A549 (cell line): Measurements from ENCODE around the gene ADAMTS4. TPM values are rescaled to one million over a fixed set of nuclear protein-coding genes. Genes with fewer than 3 reads are reported as not detected.

Experiments
- ATAC-seq, 2 experiments: fragments of 200-7000 bp in 1 of 2; fragments of >200 bp in 1 of 2; cut with Nextera tagmentation in 1 of 2; cut with Tn5 transposase in 1 of 2; 3 replicates each; pipeline versions ENCODE4 v1.8.0 to v1.9.1; 2018 to 2020; ENCODE audit warnings: mild to moderate bottlenecking in 1 of 2, moderate library complexity in 1 of 2
- CTCF ChIA-PET: fragments of 300-600 bp; sonication (Branson Sonifier 250); formaldehyde crosslinking; extraction: SDS; loops from one replicate; lab custom pipeline; 2021; ENCODE audit warnings: antibody characterized with exemption, inconsistent platforms; lab: Yijun Ruan, JAX
- POLR2A ChIA-PET: fragments of 350-600 bp; formaldehyde crosslinking; extraction: SDS; loops from one replicate; lab custom pipeline; 2021; ENCODE audit warnings: antibody characterized with exemption, inconsistent platforms; lab: Yijun Ruan, JAX
- DNase-seq, 2 experiments: peaks; one replicate each; pipeline versions ENCODE4 v3.0.0 to v3.0.0-alpha.2; 2011 to 2016; ENCODE audit warnings: low read depth in 1 of 2, low spot score in 1 of 2
- FAIRE-seq: peaks from 2 replicates; lab custom pipeline; 2011; peaks lifted over from hg19 to GRCh38; lab: Jason Lieb, UNC
- H3K27ac ChIP-seq, 2 experiments: fragments of >200 bp; sonication (Bioruptor Twin); formaldehyde crosslinking; 3 replicates each; pipeline ENCODE4 v1.5.1; 2016 to 2017
- H3K4me1 ChIP-seq: fragments of >200 bp; sonication (Bioruptor Twin); formaldehyde crosslinking; 3 replicates; pipeline ENCODE4 v1.6.1; 2016
- H3K4me2 ChIP-seq: fragments of >200 bp; sonication (Bioruptor Twin); formaldehyde crosslinking; 3 replicates; pipeline ENCODE4 v1.6.1; 2016
- H3K4me3 ChIP-seq: fragments of >200 bp; sonication (Bioruptor Twin); formaldehyde crosslinking; 3 replicates; pipeline ENCODE4 v1.5.1; 2016
- H3K9me3 ChIP-seq: fragments of >200 bp; sonication (Bioruptor Twin); formaldehyde crosslinking; 3 replicates; pipeline ENCODE4 v1.6.1; 2016
- ATOH8 ChIP-seq: fragments of 250-450 bp; sonication (Bioruptor Pico); IDR thresholded peaks from 2 replicates; pipeline ENCODE4 v1.5.0; 2020; ENCODE audit warnings: low read depth, mild to moderate bottlenecking, moderate library complexity
- CBX2 ChIP-seq: fragments of 200-600 bp; sonication (generic); IDR thresholded peaks from 2 replicates; pipeline ENCODE4 v1.6.1; 2016; ENCODE audit warnings: low read depth, mild to moderate bottlenecking, borderline replicate concordance
- CHD4 ChIP-seq: fragments of 200-600 bp; sonication (generic); IDR thresholded peaks from 2 replicates; pipeline ENCODE4 v1.6.1; 2016; ENCODE audit warnings: antibody characterized with exemption, mild to moderate bottlenecking, borderline replicate concordance
- EP300 ChIP-seq, 2 experiments: fragments of >200 bp; sonication (Bioruptor Twin); formaldehyde crosslinking; IDR thresholded peaks; 2 replicates in 1 of 2; 3 replicates in 1 of 2; pipeline ENCODE4 v1.6.1; 2016 to 2017
- ESRRA ChIP-seq: fragments of 150-350 bp; IDR thresholded peaks from 2 replicates; pipeline ENCODE4 v1.6.1; 2014; ENCODE audit warnings: mild to moderate bottlenecking, low read length, borderline replicate concordance
- FOXS1 ChIP-seq: fragments of 250-450 bp; sonication (Bioruptor Pico); IDR thresholded peaks from 2 replicates; pipeline ENCODE4 v1.5.0; 2020; ENCODE audit warnings: mild to moderate bottlenecking, moderate library complexity
- HES2 ChIP-seq: fragments of >200 bp; sonication (Bioruptor Twin); formaldehyde crosslinking; IDR thresholded peaks from 2 replicates; pipeline ENCODE4 v1.6.1; 2016
- HOXB13 ChIP-seq: fragments of 250-450 bp; sonication (Bioruptor Pico); IDR thresholded peaks from 2 replicates; pipeline ENCODE4 v1.5.0; 2020; ENCODE audit warnings: low read depth, mild to moderate bottlenecking, moderate library complexity
- MAFK ChIP-seq: fragments of 450-650 bp; IDR thresholded peaks from 2 replicates; pipeline ENCODE4 v1.6.1; 2014; ENCODE audit not compliant: partially characterized antibody
- NPAS2 ChIP-seq: fragments of 250-450 bp; sonication (Bioruptor Pico); IDR thresholded peaks from 2 replicates; pipeline ENCODE4 v1.8.0; 2022; ENCODE audit warnings: mild to moderate bottlenecking, moderate library complexity, borderline replicate concordance
- NR3C1 ChIP-seq: fragments of >200 bp; sonication (Bioruptor Twin); formaldehyde crosslinking; IDR thresholded peaks from 3 replicates; pipeline ENCODE4 v1.6.1; 2017
- POLR2A ChIP-seq: IDR thresholded peaks from 2 replicates; pipeline ENCODE4 v1.6.1; 2012; ENCODE audit warnings: mild to moderate bottlenecking, low read length
- RCOR1 ChIP-seq: fragments of 150-350 bp; IDR thresholded peaks from 2 replicates; pipeline ENCODE4 v1.6.1; 2014; ENCODE audit warnings: antibody characterized with exemption, low read length, low read depth
- REST ChIP-seq: fragments of 200-600 bp; sonication (generic); IDR thresholded peaks from 2 replicates; pipeline ENCODE4 v1.6.1; 2016; ENCODE audit warnings: antibody characterized with exemption, mild to moderate bottlenecking, moderate library complexity
- RNF2 ChIP-seq: fragments of 200-600 bp; sonication (generic); IDR thresholded peaks from 2 replicates; pipeline ENCODE4 v1.6.1; 2016; ENCODE audit warnings: low read depth, mild to moderate bottlenecking, antibody characterized with exemption, moderate library complexity, borderline replicate concordance
- USF2 ChIP-seq: fragments of 450-650 bp; IDR thresholded peaks from 2 replicates; pipeline ENCODE4 v1.6.1; 2014; ENCODE audit warnings: antibody characterized with exemption
- ZC3H11A ChIP-seq: fragments of 450-650 bp; IDR thresholded peaks from 2 replicates; pipeline ENCODE4 v1.6.1; 2014; ENCODE audit warnings: antibody characterized with exemption, mild to moderate bottlenecking
- WGBS: methylation state at CpG from one replicate; pipeline ENCODE4 v1.1.6; 2017; ENCODE audit errors: missing lambda C conversion rate; 5-methylcytosine and 5-hydroxymethylcytosine counted together
- polyA plus RNA-seq, 4 experiments: library from polyadenylated mRNA; depleted of rRNA in 3 of 4; stranded (reverse); fragments of >200 nt; fragmentation: RNase III in 1 of 4; extraction: RNeasy Plus Mini Kit Qiagen cat#74134 plus additional on column Dnase treatment in 1 of 4; gene quantifications; 2 replicates in 3 of 4; 3 replicates in 1 of 4; pipeline ENCODE4 v1.2.3, GENCODE V29; 2011 to 2017

The ADAMTS4 gene
- polyA plus RNA-seq, 2 of the 4 experiments (the other 2 are of a cell fraction), result not detected

DNA sequence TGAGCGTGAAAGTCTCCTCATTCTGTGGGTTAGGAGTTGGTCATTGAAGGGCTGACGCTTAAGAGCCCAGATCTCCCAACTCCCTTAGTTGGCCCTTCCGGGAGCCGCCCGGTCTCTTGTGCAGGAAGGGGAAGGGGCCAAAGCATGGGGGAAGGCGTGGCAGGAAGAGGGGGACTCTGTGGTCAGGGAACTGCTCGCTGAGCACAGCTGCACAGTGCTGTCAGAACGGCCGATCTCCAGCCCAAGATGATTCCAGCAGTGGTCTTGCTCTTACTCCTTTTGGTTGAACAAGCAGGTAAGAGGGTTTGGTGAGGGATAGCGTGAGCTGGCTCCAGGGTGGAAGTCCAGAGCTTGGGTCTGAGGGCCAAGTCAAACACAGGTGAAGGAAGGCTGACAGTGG, 16.2 kb upstream of the ADAMTS4 start, which contains the start of gene FCER1G:
TSS of gene FCER1G (plus strand) at position 220 of the 400 bp plus-strand sequence. CDS start at position 247, 27 bp downstream.
- Histone ChIP-seq H3K4me1 (no peaks in the 10 kb centered on the region), H3K4me3 (no peak within 1 kb of the TSS), H3K9me3 (no peaks in the 10 kb centered on the region), H3K27ac (no peak within 1 kb of the TSS), H3K4me2 (no peak within 1 kb of the TSS)
- TF ChIP-seq CBX2, result no peak
- no peak for TF ChIP-seq CHD4
- no peak for TF ChIP-seq POLR2A
- TF ChIP-seq RNF2, result no peak
- no peak for ATAC-seq
- no peak for DNase-seq
- POLR2A ChIA-PET, result interaction anchor here (0.6 kb wide), 1 partner anchor 11 kb away, joined by 4 read pairs; the partner anchor contains the start of gene TOMM40L
- WGBS, result 94% methylated on average over 10 of the region's 10 CpGs
- no peak for FAIRE-seq
- CTCF ChIA-PET, result interaction anchor here (1.0 to 20.1 kb wide), 6 partner anchors 8 to 169 kb away, joined by 3 to 319 read pairs (median 34); partner anchors contain the start of genes CFAP126, NDUFS2 and TOMM40L

DNA sequence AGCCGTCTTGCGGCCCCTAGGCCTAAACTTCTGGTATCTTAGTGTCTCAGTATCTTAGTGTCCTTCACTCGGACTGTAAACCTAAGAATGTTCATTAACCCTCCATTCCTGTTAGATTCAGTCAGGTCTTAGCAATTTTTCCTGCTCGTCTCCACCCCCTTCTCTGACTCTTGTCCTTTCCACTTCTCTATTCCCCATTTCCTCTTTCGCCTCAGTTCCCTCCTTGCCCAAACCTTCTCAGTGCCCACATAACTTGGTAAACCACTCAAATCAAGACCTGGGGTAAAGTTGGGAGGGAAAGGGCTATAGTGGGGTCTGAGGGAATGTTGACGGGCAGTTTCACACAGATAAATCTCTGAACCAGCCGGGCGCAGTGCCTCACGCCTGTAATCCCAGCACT, 15.5 kb upstream of the ADAMTS4 start:
- Histone ChIP-seq H3K4me2 (no peak overlapping the region), H3K4me3 (no peak overlapping the region), H3K27ac (no peak overlapping the region), H3K9me3 (no peaks in the 10 kb centered on the region), H3K4me1 (0 out of 3 replicates have a peak, but pooled peaks cover 3% of the 10 kb centered on the region)
- CTCF ChIA-PET, result interaction anchor here (7.3 to 20.1 kb wide), 2 partner anchors 7 to 14 kb away, joined by 66 to 319 read pairs; partner anchors contain the start of genes NDUFS2 and TOMM40L
- TF ChIP-seq MAFK (no peak), ZC3H11A (no peak), RCOR1 (no peak), REST (no peak), FOXS1 (CRISPR knock-in tag) (no peak), ESRRA (no peak), CBX2 (no peak), NPAS2 (CRISPR knock-in tag) (no peak), HOXB13 (CRISPR knock-in tag) (no peak), USF2 (no peak), ATOH8 (CRISPR knock-in tag) (no peak), NR3C1 (no peak), RNF2 (no peak), EP300 (IDR thresholded peaks at IDR 0.05) (no peak), HES2 (no peak)
- DNase-seq (no peak), ATAC-seq (no peak), FAIRE-seq (no peak)
- WGBS, result 93% methylated on average over 9 of the region's 9 CpGs
- POLR2A ChIA-PET, result no interaction called here
